Superior temporal gyrus (tissue), 1 donor: ENCODE results near the gene ZNF385D.

Experiments used
- DNase-seq: peaks from one replicate; pipeline ENCODE4 v3.0.0-alpha.2; 2016; ENCODE audit errors: extremely low spot score

ZNF385D gene

GRCh38 chr3:21613372-21614070 lies 137.5 kb downstream of the ZNF385D start:
- no peak for DNase-seq

DNA sequence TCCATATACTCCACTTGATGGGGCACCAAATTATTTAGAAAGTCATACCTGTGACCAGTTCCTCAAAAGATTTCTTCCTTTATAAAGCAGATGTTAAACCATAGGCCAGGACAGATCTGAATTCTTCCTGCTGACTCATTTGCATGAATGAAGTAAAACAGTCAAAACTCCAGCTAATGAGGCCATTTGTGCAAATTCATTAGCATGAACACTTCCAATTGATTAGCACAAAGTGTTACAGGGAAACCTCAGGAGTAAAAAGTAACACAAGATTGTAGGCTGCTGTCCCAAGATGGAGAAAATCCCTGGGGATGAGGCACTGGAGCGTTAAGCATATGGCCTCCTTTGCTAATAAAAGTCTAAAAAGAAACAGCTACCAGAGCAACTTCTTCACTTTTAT lies 149.8 kb downstream of the ZNF385D start:
- DNase-seq, result no peak

DNA sequence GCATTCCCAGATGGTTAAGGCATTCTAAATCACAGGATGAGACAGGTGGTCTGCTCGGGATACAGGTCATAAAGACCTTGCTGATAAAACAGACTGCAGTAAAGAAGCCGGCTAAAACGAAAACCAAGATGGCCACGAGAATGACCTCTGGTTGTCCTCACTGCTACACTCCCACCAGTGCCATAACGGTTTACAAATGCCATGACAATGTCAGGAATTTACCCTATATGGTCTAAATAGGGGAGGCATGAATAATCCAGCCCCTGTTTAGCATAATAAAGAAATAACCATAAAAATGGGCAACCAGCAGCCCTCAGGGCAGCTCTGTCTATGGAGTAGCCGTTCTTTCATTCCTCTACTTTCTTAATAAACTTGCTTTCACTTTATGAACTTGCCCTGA lies 151.1 kb downstream of the ZNF385D start:
- no peak for DNase-seq

GRCh38 chr3:21592828-21593227 lies 158.2 kb downstream of the ZNF385D start:
- DNase-seq, result no peak

DNA sequence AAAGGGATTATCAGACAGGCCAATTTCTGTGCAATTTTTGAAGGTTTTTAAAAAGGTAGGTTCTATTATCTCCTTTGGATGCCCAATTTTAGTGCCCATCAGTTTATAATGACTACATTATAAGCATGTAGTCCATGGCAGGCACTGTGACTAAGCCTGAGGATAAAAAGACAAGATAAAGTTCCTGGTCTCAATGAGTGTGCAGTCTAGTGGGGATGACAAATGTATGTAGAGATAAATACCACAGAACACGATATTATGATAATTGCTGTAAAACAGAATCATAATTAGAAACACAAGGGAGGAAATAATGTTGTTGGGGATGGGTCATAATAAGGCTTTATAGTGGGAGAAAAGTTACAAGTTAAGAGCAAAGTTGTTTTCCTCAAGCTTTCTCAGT lies 163.1 kb downstream of the ZNF385D start:
- DNase-seq, result no peak

DNA sequence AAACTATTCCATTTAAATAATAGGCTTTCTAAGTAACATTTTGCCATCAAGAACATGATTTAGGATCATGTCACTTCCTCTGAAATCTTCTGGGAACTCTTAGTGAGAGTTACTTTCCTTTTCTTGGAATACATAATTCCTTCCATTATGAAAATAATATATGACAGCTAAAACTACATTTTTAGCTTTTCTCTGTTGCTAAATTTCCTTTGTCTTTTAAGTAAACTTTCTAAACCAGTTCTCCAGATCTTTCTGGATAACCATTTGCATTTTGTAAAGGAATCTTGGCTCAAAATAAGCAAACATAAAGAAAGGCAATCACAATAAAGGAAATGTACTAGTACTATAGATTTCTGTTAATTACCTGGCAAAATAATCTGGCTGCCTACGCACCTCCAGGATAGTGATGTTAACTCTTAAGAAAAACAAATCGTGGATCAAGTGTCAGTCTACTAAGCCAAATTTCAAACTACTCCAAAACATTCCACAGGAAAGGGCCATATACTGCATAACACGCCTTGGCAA lies 165.7 kb downstream of the ZNF385D start:
- DNase-seq, result no peak

DNA sequence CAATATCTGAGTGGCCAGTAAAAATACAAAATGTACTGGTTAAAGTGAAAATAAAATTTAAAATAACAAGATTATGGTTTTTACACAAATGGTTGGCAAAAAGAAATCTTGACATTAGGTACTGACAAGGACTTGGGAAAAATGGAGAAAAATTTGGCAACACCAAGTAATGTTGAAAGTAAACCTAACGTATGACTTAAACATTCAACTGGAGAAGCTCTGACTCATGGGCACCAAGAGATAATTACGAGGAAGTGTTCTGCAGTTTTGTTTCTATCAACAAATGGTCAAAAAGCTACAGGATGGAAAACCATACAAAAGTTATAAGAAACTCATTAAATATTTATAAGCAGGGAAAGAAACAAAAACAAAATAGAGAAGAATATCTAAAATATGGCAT lies 177.7 kb downstream of the ZNF385D start:
- no peak for DNase-seq

- no peak for DNase-seq
Observed at GRCh38 chr3:21564531-21564930, 186.5 kb downstream of the ZNF385D start.

DNA sequence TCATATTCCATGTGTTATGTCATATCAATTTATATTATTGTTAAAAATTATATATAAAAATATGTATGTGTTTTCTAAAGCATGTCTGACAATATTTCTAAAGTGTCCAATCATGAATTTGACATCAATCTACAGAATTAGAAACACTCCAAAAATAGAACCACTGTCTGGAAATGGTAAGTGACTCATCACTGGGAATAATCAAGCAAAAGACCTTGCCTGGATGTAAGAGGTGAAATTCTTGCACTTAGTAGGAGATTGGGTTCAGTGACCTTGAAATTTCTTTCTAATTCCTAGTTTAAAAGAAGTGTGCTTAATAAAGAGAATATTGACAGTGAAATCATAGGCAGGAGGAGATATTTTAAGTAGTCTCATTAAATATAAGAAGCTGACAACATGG lies 188.8 kb downstream of the ZNF385D start:
- no peak for DNase-seq

- DNase-seq, result no peak
Observed at GRCh38 chr3:21561472-21561871, 189.5 kb downstream of the ZNF385D start.

DNA sequence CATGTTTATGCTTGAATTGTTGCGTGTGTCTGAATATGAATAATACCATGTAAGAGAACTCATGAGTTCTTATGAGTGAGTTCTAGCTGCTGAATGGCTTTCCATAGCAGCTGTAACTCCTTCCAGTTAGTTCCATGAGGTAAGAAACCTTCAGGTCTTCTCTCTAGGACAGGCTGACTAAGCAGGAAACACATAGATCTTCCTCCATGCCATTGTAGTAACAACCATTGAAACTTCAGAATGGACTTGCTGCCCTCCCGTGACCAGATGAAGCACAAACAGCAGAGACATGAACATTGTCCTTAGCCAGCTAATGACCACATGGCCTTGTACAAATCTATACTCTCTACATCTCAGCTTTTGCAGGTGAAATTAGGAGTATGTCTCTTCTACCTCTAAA lies 200.0 kb downstream of the ZNF385D start:
- DNase-seq, result no peak

DNA sequence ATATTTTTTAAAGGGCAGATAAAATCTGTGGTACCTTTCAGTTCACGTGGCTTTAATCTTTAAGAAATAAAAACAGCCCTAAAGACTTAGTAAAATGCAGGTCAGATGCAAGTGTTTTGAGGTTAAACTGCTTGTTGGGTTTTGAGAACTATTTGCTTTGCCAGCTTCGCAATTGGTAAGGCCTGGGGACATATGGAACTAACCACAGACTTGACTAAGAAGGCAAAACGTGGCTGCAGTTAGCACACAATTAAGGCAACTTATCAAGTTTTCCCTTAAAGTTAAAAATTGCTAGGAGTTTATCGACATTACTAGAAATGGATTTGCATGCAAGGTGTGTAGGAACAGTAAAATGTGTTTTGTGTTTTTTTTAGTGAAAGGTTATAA lies 206.9 kb downstream of the ZNF385D start:
- DNase-seq, result no peak

DNA sequence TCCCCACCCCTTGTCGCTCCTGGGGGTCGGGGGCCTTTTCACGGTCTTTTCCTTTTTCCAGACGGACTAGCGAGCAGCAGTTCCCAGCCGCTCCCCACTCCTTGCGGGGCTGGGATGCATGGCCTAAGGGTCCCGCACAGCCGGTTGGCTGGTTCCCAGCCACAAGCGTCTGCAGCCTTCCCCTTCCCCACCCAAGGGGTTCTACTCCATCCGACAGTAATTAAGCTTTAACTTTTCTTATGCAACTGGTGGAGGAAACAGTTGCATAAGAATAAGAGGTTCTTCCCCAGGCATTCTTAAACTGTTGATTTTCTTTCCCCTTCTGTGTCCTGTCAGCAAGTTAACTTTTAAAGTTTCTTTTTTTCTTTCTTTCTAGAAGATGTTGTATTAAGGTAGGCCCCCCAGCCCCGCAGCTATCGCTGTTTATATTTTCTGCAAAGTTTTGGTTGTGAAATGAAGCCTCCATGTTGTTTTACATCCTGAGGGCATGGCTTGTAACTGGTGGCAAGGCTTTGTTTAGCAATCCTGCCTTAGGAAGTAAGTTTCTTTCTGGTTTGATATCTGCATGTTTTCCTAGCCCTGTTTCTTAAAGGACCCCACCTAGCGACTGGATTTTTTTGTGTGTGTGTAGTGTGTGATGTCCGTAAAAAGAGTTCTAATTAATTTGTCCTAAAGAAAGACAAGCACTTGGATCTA lies 207.5 kb downstream of the ZNF385D start:
- no peak for DNase-seq

GRCh38 chr3:21542656-21543379 lies 208.2 kb downstream of the ZNF385D start:
- DNase-seq, result no peak

DNA sequence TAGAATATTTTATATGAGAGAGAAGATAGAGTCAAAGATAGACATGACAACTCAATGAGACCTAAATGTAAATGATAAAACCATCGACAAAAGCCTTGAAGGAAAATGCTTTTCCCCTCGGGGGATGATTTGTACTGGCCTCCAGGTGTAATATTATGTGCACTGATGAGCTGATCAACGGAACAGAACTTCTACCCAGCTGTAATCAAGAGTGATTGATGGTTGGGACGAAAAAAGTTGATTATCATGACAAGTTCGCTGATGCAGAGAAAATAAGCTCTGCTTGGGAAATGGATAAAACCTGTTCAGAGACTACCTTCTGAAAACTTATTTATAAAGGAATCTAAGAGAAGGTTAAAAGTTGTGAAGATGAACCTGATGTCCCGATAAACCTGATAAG lies 210.7 kb downstream of the ZNF385D start:
- DNase-seq, result no peak

- peak; percentile 42 for DNase-seq
Observed at GRCh38 chr3:21534462-21534861, 216.5 kb downstream of the ZNF385D start.

- DNase-seq, result no peak
Observed at GRCh38 chr3:21533002-21533401, 218.0 kb downstream of the ZNF385D start.

- no peak for DNase-seq
Observed at GRCh38 chr3:21531909-21532308, 219.1 kb downstream of the ZNF385D start.

DNA sequence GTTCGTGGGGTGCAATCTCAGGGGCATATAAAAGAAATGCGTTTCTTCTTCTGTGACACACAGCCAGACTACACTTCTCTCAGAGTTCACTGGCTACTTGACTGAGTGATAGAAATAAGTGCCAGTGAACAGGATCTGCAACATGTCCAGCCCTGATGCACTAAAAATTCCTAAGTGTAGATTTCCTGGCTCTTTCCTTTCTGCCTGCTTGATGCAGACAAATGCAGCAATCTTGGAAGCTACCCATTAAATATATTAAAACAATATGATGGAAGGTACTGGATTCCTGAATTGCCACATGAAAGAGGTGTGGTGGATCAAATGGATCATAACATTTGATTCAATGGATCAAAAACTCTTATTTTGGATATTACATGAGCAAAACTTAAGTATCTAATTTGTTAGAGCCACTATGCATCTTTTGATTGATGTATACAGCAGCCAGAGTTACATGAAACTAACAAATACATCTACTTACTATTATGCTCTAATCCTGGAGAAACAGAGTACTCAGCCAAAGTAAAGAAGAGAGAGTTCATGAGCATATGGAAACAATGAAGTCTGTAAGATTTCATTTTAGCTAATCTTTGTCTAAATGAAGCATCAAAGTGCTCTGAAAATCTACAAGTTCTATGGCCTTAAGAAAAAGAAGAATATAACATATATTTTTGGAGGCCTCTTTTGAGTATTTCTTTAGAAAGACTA lies 222.6 kb downstream of the ZNF385D start:
- DNase-seq, result no peak

- no peak for DNase-seq
Observed at GRCh38 chr3:21526461-21526860, 224.5 kb downstream of the ZNF385D start.

- no peak for DNase-seq
Observed at GRCh38 chr3:21524133-21524532, 226.9 kb downstream of the ZNF385D start.
